Activated T-cell treated with anti-CD3 and anti-CD28 coated beads, Interleukin-2, amount 50 U/mL, for 4 hours (primary cell): ENCODE results near the gene SIGLEC11. TPM values are rescaled to one million over a fixed set of nuclear protein-coding genes. Genes with fewer than 3 reads are reported as not detected.
"Not testable (repeated sequence)": the region's sequence is repeated elsewhere in the genome, so short reads cannot be mapped to it uniquely, and the experiment has no call there.

Experiments
- ATAC-seq, 2 donors: fragments of 200-7000 bp; cut with Tn5 transposase; one replicate each; pipeline ENCODE4 v1.10.0; 2021
- DNase-seq: peaks from one replicate; pipeline ENCODE4 v3.0.0-alpha.2; 2020
- H3K27me3 Mint-ChIP-seq: one replicate; pipeline ENCODE4 v1.8.0; 2021; ENCODE audit warnings: low read depth, mixed read lengths
- H3K36me3 Mint-ChIP-seq: one replicate; pipeline ENCODE4 v1.8.0; 2022; ENCODE audit warnings: mixed read lengths; ENCODE audit not compliant: insufficient read depth
- H3K4me1 Mint-ChIP-seq: one replicate; pipeline ENCODE4 v1.8.0; 2021; ENCODE audit warnings: low read depth, mixed read lengths
- H3K4me3 Mint-ChIP-seq: one replicate; pipeline ENCODE4 v1.8.0; 2021; ENCODE audit warnings: mild to moderate bottlenecking, moderate library complexity, mixed read lengths
- H3K9me3 Mint-ChIP-seq: one replicate; pipeline ENCODE4 v1.8.0; 2021; ENCODE audit warnings: mixed read lengths
- total RNA-seq, 3 donors: library from RNA; stranded (reverse); gene quantifications; one replicate each; pipeline ENCODE4 v1.2.1, GENCODE V29; 2021

Gene SIGLEC11
- total RNA-seq: not detected

GRCh38 chr19:49960980-49961379 is at the start of gene SIGLEC11:
Gene SIGLEC11 (minus strand): TSS chr19:49961172. CDS start chr19:49961081, 91 bp downstream.
- ATAC-seq, DNase-seq, H3K9me3 Mint-ChIP-seq, H3K4me1 Mint-ChIP-seq, H3K36me3 Mint-ChIP-seq, H3K4me3 Mint-ChIP-seq: not testable (repeated sequence)
- peaks cover 18% of the 10 kb centered on the region for H3K27me3 Mint-ChIP-seq

- ATAC-seq (no peak), DNase-seq (no peak)
- Mint-ChIP-seq H3K36me3 (peaks cover 41% of the 10 kb centered on the region), H3K4me3 (no peak overlapping the region), H3K4me1 (peaks cover 17% of the 10 kb centered on the region), H3K27me3 (no peaks in the 10 kb centered on the region), H3K9me3 (no peaks in the 10 kb centered on the region)
Measured at GRCh38 chr19:50008532-50008931, 47.6 kb upstream of the SIGLEC11 start.

GRCh38 chr19:50007947-50008346 is 47.0 kb upstream of the SIGLEC11 start:
- DNase-seq (no peak), ATAC-seq (no peak)
- Mint-ChIP-seq H3K9me3 (no peaks in the 10 kb centered on the region), H3K27me3 (no peaks in the 10 kb centered on the region), H3K4me1 (peaks cover 21% of the 10 kb centered on the region), H3K4me3 (no peak overlapping the region), H3K36me3 (peaks cover 37% of the 10 kb centered on the region)

- DNase-seq: no peak
- peaks cover 37% of the 10 kb centered on the region for H3K36me3 Mint-ChIP-seq
- no peaks in the 10 kb centered on the region for H3K9me3 Mint-ChIP-seq
- ATAC-seq: no peak
- H3K27me3 Mint-ChIP-seq: no peaks in the 10 kb centered on the region
- H3K4me1 Mint-ChIP-seq: peaks cover 22% of the 10 kb centered on the region
- H3K4me3 Mint-ChIP-seq: no peak overlapping the region
Measured at GRCh38 chr19:50007170-50007569, 46.2 kb upstream of the SIGLEC11 start.

- no peaks in the 10 kb centered on the region for H3K27me3 Mint-ChIP-seq
- DNase-seq: no peak
- H3K9me3 Mint-ChIP-seq: no peaks in the 10 kb centered on the region
- peak in 1 of 2 donors; percentile 45 for ATAC-seq
- peaks cover 46% of the 10 kb centered on the region for H3K36me3 Mint-ChIP-seq
- no peak overlapping the region for H3K4me3 Mint-ChIP-seq
- H3K4me1 Mint-ChIP-seq: peaks cover 22% of the 10 kb centered on the region
Measured at GRCh38 chr19:50005428-50005827, 44.5 kb upstream of the SIGLEC11 start.

GRCh38 chr19:50003810-50004419 is 42.9 kb upstream of the SIGLEC11 start:
- DNase-seq (no peak), ATAC-seq (peak; percentile 69 to 71)
- Mint-ChIP-seq H3K9me3 (no peaks in the 10 kb centered on the region), H3K36me3 (peaks cover 47% of the 10 kb centered on the region), H3K4me1 (peaks cover 22% of the 10 kb centered on the region), H3K27me3 (no peaks in the 10 kb centered on the region), H3K4me3 (peak overlapping the region; percentile 12)

GRCh38 chr19:50003254-50003788 is 42.3 kb upstream of the SIGLEC11 start:
- peaks cover 22% of the 10 kb centered on the region for H3K4me1 Mint-ChIP-seq
- no peaks in the 10 kb centered on the region for H3K27me3 Mint-ChIP-seq
- no peak overlapping the region for H3K4me3 Mint-ChIP-seq
- H3K9me3 Mint-ChIP-seq: no peaks in the 10 kb centered on the region
- ATAC-seq (no peak), DNase-seq (no peak)
- peaks cover 41% of the 10 kb centered on the region for H3K36me3 Mint-ChIP-seq

GRCh38 chr19:50002386-50002960 is 41.5 kb upstream of the SIGLEC11 start:
- H3K4me3 Mint-ChIP-seq: no peak overlapping the region
- ATAC-seq (no peak), DNase-seq (no peak)
- peaks cover 22% of the 10 kb centered on the region for H3K4me1 Mint-ChIP-seq
- H3K27me3 Mint-ChIP-seq: no peaks in the 10 kb centered on the region
- H3K36me3 Mint-ChIP-seq: peaks cover 40% of the 10 kb centered on the region
- H3K9me3 Mint-ChIP-seq: no peaks in the 10 kb centered on the region

- no peak for DNase-seq
- Mint-ChIP-seq H3K9me3 (no peaks in the 10 kb centered on the region), H3K27me3 (no peaks in the 10 kb centered on the region), H3K4me1 (peaks cover 22% of the 10 kb centered on the region), H3K4me3 (no peak overlapping the region), H3K36me3 (peaks cover 35% of the 10 kb centered on the region)
- no peak for ATAC-seq
Measured at GRCh38 chr19:50001775-50002174, 40.8 kb upstream of the SIGLEC11 start.

GRCh38 chr19:50000841-50001557 is 40.0 kb upstream of the SIGLEC11 start:
- Mint-ChIP-seq H3K4me3 (no peak overlapping the region), H3K9me3 (no peaks in the 10 kb centered on the region), H3K4me1 (peaks cover 22% of the 10 kb centered on the region), H3K27me3 (no peaks in the 10 kb centered on the region), H3K36me3 (peaks cover 36% of the 10 kb centered on the region)
- DNase-seq (no peak), ATAC-seq (no peak)

GRCh38 chr19:50000038-50000840 is 39.3 kb upstream of the SIGLEC11 start:
- Mint-ChIP-seq H3K27me3 (no peaks in the 10 kb centered on the region), H3K4me3 (no peak overlapping the region), H3K36me3 (peaks cover 35% of the 10 kb centered on the region), H3K4me1 (peaks cover 20% of the 10 kb centered on the region), H3K9me3 (no peaks in the 10 kb centered on the region)
- no peak for ATAC-seq
- DNase-seq: no peak

- H3K27me3 Mint-ChIP-seq: no peaks in the 10 kb centered on the region
- peaks cover 36% of the 10 kb centered on the region for H3K36me3 Mint-ChIP-seq
- H3K4me3 Mint-ChIP-seq: no peak overlapping the region
- H3K9me3 Mint-ChIP-seq: no peaks in the 10 kb centered on the region
- DNase-seq (no peak), ATAC-seq (no peak)
- H3K4me1 Mint-ChIP-seq: peaks cover 13% of the 10 kb centered on the region
Measured at GRCh38 chr19:49999371-50000010, 38.5 kb upstream of the SIGLEC11 start.

GRCh38 chr19:49997709-49998108 is 36.7 kb upstream of the SIGLEC11 start:
- DNase-seq: no peak
- no peaks in the 10 kb centered on the region for H3K9me3 Mint-ChIP-seq
- H3K27me3 Mint-ChIP-seq: no peaks in the 10 kb centered on the region
- H3K36me3 Mint-ChIP-seq: peaks cover 39% of the 10 kb centered on the region
- H3K4me3 Mint-ChIP-seq: no peak overlapping the region
- H3K4me1 Mint-ChIP-seq: no peaks in the 10 kb centered on the region
- ATAC-seq: peak; percentile 59 to 65

- H3K4me1 Mint-ChIP-seq: peaks cover 10% of the 10 kb centered on the region
- peaks cover 46% of the 10 kb centered on the region for H3K36me3 Mint-ChIP-seq
- H3K9me3 Mint-ChIP-seq: no peaks in the 10 kb centered on the region
- no peak overlapping the region for H3K4me3 Mint-ChIP-seq
- H3K27me3 Mint-ChIP-seq: no peaks in the 10 kb centered on the region
- DNase-seq (no peak), ATAC-seq (peak; percentile 78 to 85)
Measured at GRCh38 chr19:49988433-49988832, 27.5 kb upstream of the SIGLEC11 start.
